ENCODE results near the gene COPS7A. TPM values are rescaled to one million over a fixed set of nuclear protein-coding genes. Genes with fewer than 3 reads are reported as not detected.

The COPS7A gene
- total RNA-seq (ENCODE audit: low replicate concordance), result 71.1 and 86.0 TPM in 2 replicates

GRCh38 chr12:6723607-6724408, at the start of gene COPS7A:
TSS of gene COPS7A (plus strand) at chr12:6724046. CDS start at chr12:6724657, 611 bp downstream.
- no peak for TF ChIP-seq CTCF (IDR thresholded peaks at IDR 0.05; ENCODE audit: insufficient read depth, low read length)

GRCh38 chr12:6676962-6677361, 46.9 kb upstream of the COPS7A start:
- TF ChIP-seq CTCF (IDR thresholded peaks at IDR 0.05; ENCODE audit: insufficient read depth, low read length), result no peak
- no peak overlapping the region for H3K4me3 ChIP-seq (ENCODE audit: low read depth, low read length)
- no peak for DNase-seq (ENCODE audit: low read depth)

More at GRCh38 chr12:6723607-6724408, at the start of gene COPS7A:
- peak; percentile 98 for DNase-seq (ENCODE audit: low read depth)
- peak within 1 kb of the TSS; percentile 73 for H3K4me3 ChIP-seq (ENCODE audit: low read depth, low read length)

GRCh38 chr12:6684609-6685008, 39.2 kb upstream of the COPS7A start:
- no peak overlapping the region for H3K4me3 ChIP-seq (ENCODE audit: low read depth, low read length)
- no peak for DNase-seq (ENCODE audit: low read depth)

GRCh38 chr12:6685814-6686213, 38.0 kb upstream of the COPS7A start:
- no peak for DNase-seq (ENCODE audit: low read depth)
- H3K4me3 ChIP-seq (ENCODE audit: low read depth, low read length), result no peak overlapping the region
- no peak for TF ChIP-seq CTCF (IDR thresholded peaks at IDR 0.05; ENCODE audit: insufficient read depth, low read length)

More at GRCh38 chr12:6684609-6685008, 39.2 kb upstream of the COPS7A start:
- peak; percentile 45 for TF ChIP-seq CTCF (IDR thresholded peaks at IDR 0.05; ENCODE audit: insufficient read depth, low read length)

- no peak for TF ChIP-seq CTCF (IDR thresholded peaks at IDR 0.05; ENCODE audit: insufficient read depth, low read length)
- peak overlapping the region; percentile 97 for H3K4me3 ChIP-seq (ENCODE audit: low read depth, low read length)
- no peak for DNase-seq (ENCODE audit: low read depth)
Measured at GRCh38 chr12:6688543-6688998, 35.3 kb upstream of the COPS7A start.

- H3K4me3 ChIP-seq (ENCODE audit: low read depth, low read length), result peak within 1 kb of the TSS; percentile 97
- peak; percentile 99 for DNase-seq (ENCODE audit: low read depth)
- no peak for TF ChIP-seq CTCF (IDR thresholded peaks at IDR 0.05; ENCODE audit: insufficient read depth, low read length)
Measured at GRCh38 chr12:6688999-6689882, 34.6 kb upstream of the COPS7A start, which contains the start of gene ZNF384. TSS of gene ZNF384 (minus strand) at chr12:6689375. CDS start at chr12:6679520, 9,855 bp downstream.

Measured in fibroblast of the aortic adventitia (primary cell).